HG02885 (cell line): Measurements from ENCODE around the gene NEK6.

Experiments used
- ATAC-seq: cut with Tn5 transposase; IDR thresholded peaks from one replicate; pipeline ENCODE4 v1.9.1; 2021; ENCODE audit warnings: mild to moderate bottlenecking; ENCODE audit not compliant: unreplicated experiment, poor library complexity

The NEK6 gene

GRCh38 chr9:124389146-124389939 lies 131.6 kb downstream of the NEK6 start:
- no peak for ATAC-seq

DNA sequence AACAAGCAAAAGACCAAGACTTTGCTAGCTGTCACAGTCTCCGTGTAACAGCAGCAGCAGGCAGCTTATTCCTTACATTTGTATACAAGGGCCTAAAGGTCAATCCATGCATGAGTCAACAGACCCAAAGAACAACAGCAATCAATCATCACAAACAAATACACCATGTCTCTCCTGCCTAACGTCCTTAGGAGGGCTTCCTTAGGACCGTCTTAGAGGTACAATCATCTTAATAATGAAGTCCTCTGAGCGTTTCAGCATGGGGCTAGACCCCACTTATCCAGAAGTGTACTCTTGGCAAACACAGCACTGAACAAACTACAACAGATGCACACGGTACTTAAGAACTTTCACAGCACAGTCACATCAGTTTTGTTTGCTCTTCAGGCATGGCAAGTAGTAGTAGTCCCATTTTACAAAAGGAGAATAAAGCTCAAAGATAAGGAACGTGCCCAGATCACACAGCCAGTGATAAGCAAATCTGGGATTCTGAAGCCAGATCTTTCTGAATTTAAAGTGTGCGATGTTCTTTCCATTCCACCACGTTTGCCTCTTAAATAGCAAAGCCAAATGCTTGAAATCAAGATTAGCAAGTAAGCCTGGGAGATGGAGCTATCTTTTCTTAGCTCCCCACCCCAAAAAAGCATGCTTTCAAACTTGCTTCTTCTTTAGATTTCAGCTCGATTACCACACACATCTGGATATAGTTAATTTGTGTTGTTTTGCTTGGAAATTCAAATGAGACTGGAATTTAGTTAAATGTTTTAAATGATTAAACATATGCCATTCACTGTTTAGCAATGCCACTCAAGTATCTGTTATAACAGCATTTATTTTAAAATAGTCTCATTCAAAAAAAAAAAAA lies 133.3 kb downstream of the NEK6 start:
- no peak for ATAC-seq

GRCh38 chr9:124392254-124392870 lies 134.6 kb downstream of the NEK6 start:
- ATAC-seq, result no peak

GRCh38 chr9:124392871-124393460 lies 135.2 kb downstream of the NEK6 start:
- no peak for ATAC-seq

GRCh38 chr9:124394167-124394566 lies 136.4 kb downstream of the NEK6 start:
- no peak for ATAC-seq

DNA sequence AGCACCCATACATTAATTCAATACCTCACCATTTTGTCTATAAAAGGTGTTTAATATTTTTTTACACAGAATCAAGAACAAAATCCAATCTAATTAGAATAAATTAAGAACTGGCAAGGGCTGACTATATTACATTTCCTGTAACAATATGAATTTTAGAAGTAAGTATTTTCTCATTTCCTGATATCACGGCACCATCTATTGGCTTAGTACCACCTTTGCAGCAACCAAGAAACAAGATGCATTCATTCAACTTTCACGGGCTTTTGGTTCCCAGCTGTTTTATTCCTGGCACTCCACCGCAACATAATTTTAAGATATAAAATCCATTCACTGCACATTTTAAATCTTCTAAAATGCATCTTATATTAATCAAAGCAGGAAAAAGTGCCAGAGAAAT lies 136.8 kb downstream of the NEK6 start:
- ATAC-seq, result no peak

DNA sequence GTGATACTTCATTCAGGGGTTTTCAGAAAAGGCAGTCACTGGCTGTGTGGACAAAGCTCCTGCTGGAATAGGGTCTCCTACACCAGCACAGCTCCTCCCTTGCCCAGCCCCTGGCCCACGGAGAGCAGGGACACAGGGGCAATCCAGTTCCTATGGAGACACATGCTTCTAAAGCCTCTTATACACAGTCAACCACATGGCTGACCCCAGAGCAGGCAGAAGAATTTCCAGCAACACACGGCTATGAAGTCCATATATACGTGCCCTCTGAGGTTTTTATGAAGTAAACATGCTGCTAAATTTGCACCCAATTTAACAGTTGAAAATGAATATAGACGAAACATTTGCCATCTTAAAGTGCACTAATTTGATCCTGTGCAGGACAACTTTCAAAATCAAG lies 138.1 kb downstream of the NEK6 start:
- ATAC-seq, result no peak

GRCh38 chr9:124398191-124398935 lies 140.6 kb downstream of the NEK6 start:
- ATAC-seq, result no peak

GRCh38 chr9:124399323-124399967 lies 141.7 kb downstream of the NEK6 start:
- no peak for ATAC-seq

- no peak for ATAC-seq
These were observed 142.5 kb downstream of the NEK6 start for GRCh38 chr9:124399968-124400940.
